HG03196 (cell line): ENCODE data around the gene C21orf91.
A peak's percentile ranks its signal among the peaks of the same experiment; 100 is the strongest.

Experiments used
- ATAC-seq: cut with Tn5 transposase; IDR thresholded peaks from one replicate; pipeline ENCODE4 v1.9.1; 2021; ENCODE audit not compliant: unreplicated experiment

C21orf91 gene

DNA sequence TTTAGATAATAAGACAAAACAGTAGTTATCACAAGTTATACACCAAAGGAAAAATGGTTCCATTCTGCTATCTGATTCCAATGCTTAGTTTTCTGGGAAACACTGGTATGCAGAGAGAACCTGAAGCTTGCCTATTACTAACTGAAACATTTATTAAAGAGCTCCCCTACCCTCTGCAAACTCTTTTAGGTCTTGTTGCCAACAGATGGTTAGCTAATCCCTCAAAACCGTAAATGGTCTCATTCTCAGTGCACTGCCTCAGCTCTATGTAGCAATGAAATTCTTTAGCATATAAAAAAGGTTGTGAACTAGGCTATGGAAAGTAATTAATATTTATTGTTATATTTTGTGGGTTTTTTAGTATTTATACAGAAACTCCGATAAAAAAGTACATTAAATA lies 20.4 kb downstream of the C21orf91 start:
- no peak for ATAC-seq

DNA sequence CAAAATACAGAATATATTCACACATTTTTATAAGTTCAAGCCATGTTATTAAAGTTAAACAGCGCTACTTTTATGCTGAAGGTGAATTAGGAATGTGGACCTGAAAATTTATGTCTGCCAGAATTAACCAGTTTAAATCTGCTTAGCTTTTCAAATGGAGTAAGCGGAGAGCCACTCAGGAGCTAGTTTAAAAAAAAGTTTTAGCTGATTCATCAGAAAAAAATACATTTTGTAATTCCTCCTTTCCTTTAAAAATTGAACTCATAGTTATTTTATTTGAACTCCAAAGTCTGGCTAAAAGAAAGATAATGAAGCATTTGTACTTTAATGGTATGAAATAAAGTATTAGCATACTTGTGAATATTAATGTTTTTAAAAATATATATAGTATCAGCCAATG lies 21.2 kb downstream of the C21orf91 start:
- no peak for ATAC-seq

DNA sequence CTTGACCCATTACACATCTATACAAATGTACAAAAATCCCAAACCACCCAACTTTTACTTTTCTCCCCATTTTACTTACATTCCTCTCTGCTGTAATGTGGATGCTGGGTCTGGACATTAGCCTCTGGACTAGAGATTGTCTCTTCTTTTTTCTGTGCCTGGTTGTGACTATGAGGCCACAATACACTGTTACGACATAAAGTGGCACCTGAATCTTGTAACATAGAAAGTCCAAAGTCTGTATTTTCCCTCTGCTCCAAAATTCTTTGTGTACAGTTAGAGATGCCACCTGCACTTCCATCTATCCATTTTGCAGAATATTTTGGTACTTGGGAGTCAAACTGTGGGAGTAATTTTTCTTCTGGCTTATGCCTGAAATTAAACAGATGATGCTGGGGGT lies 22.7 kb downstream of the C21orf91 start:
- ATAC-seq, result no peak

DNA sequence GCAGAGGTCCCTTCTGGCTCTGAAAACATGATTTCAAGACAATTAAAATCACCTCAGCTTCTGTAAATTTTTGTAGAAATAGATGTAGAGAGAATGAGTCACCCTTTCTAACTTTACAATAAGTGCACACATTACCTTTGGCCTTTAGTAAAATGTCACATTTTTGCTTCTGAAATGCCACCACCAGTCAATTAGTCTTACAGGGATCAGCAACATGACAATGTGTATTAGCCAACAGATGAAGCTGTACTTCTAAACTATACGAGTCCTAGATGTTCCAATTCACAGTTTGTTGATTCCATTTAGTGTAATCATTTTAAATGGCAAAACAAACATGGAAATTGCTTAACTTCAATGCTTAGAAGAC lies 23.1 kb downstream of the C21orf91 start:
- no peak for ATAC-seq

DNA sequence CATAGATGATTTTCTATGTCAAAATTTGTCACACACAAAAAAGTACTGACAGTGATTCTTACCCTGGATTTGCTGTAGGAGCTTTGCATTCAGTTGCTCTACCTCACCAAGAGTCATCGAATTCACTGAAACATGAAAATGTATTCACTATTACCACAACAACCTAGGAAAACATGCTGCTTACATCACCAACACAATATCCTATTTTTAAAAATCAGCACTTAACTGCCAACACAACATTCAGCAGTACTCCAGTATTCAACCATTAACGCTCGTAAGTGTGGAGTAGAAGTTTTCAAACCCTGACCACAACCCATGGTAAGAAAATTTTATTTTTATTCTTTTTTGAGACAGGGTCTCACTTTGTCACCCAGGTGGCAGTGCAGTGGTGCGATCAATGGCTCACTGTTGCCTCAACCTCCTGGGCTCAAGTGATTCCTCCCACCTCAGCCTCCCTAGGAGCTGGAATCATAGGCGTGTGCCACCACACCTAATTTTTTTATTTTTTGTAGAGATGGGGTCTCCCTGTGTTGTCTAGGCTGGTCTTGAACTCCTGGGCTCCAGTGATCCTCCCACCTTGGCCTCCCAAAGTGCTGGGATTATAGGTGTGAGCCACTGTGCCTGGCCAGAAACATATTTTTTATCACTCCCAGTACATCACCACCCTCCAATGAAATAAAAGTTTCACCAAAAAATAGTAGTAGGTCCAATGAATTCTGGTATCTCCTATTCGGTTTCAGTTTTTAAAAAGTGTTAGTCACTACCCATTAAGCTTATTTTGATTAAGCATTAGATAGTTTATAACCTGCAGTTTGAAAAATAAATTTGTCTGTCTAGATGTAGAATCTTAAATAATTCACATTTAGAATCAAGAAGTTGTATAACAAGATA lies 23.8 kb downstream of the C21orf91 start:
- ATAC-seq, result no peak

DNA sequence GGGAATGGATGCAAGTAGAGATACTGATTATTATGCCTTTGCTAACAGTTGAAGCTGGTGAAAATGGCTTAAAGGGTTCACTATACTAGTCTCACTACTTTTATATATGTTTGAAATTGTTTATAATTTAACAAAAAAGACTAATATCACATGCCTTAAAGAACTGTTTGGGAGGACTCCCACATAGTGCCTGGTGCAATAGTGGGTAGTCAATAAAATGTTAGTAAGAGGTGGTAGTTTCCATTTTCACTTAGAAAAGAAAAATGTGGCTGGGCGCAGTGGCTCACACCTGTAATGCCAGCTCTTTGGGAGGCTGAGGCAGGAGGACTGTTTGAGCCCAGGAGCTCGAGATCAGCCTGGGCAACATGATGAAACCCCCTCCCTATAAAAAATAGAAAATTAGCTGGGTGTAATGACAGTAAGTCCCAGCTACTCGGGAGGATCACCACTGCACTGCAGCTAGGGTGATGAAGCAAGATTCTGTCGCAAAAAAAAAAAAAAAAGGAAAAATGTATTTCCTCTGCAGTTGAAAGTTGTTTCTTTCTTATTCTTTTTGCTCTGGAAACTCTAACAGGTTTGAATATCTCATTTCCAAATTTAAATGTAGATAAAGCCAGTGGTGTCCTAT lies 24.5 kb downstream of the C21orf91 start:
- ATAC-seq, result no peak

DNA sequence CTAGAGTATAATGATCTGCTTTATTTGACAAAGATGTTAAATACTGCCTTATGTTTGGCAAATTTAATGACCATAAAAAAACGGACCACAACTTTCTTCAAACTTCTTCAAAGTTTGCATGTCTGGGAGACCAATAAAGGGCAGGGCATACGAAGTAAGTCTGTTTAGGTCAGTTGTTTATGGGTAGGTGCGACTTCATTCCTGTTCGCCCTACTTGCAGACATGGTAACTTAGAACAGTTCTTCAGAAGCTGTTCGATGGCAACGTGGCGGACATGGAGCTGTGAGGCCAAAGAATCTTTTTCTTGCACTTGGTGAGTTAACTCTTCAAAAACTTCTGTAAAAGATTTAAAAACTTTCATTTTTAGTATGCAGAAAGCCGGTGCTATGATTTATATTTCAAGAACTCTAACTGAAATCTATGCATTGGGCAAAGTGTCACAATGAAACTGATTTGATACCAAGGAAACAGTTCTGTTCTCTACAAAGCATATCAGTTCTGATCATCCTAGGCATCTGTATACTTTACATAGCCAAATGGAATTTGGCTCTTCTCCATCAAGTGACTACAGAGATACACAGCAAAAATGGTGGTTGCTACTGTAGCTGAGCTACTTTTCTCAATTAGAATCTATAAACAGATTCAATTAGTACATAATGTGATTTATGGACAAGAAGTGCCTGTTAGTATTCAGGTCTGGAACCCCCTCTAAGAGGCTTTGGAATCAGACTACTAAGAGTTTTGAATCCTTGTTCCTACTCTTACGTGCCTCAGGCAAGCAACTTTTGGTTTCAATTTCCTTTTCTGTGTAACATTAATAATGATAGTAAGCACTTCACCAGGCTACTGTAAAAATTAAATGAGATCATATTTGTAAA lies 25.7 kb downstream of the C21orf91 start:
- peak; percentile 73 for ATAC-seq

DNA sequence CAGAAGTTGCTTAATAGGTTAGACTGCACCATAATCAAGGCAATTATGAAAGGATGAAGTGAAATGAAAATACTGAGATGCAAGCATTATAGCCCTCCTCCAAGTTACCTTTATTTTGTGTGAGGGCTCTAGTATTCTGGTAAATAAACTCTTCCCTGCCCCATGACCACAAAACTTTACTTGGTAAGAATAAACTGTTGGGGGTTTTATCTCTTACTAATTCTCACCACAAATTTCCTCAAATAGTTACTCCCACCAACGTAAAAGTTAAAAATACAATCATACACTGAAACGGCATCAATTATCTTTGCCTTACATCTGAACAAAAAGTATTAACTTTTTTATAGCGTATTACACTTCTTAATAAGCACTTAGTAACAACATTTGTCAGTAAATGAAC lies 29.5 kb downstream of the C21orf91 start:
- no peak for ATAC-seq

DNA sequence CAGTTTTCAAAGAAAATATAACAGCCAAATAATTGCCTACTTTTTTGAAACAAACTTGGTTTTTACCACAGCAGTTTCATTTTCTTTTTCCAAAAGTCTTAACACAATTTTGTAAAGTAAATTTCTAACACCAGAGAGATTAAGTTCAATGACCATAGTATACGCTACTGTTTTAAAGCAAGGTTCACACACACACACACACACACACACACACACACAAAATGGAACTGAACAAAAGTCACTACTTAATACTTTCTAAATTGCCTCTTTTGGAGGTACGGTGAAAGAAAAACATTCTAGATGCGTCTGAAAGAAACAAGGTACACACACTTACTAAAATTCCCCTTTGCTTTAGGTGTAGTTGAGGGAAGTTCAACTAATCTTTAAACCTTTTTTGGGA lies 30.1 kb downstream of the C21orf91 start:
- no peak for ATAC-seq

DNA sequence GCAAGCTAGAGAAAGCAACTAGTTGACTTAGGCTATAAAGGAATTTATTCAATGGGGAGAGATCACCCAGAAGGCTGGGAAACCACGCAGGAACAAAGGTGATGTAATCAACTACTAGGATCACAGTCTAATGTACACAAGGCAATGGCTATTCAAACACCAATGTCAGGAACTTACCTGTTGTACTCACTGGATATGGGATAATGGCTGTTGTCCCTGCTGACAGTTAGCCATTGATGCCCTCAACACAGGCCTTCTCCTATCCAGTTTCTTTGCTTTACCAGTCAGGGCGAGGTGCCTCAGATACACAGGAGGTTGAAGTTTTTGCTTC lies 32.3 kb downstream of the C21orf91 start:
- ATAC-seq, result no peak

DNA sequence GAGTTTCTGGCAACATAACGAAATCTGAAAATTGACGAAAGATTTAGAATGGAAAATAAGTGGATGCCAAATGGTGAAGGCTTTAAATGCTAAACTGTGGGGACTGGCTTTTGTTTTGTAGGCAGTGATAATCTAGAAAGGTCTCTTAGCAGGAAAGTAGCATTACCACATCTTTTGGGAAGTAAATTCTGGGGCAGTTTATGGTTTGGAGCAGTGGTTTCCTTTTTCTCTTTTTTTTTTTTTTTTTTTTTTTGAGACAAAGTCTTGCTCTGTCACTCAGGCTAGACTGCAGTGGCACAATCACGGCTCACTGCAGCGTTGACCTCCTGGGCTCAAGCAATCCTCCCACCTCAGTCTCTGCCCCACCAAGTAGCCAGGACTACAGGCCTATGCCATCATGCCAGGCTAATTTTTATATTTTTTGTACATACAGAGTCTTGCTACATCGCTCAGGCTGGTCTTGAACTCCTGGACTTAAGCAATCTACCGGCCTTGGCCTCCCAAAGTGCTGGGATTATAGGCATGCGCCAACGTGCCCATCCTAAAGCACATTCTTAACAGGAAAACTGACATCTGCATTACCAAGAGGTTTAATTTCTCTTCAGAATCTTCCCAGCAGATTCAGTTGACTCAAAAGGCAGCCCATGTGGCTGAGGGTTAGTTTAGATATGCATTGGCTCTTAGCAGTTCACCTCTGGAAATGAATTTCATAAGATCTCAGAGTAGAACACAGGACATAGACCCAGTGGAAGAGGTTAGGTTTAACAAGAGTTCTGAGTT lies 32.9 kb downstream of the C21orf91 start:
- no peak for ATAC-seq

DNA sequence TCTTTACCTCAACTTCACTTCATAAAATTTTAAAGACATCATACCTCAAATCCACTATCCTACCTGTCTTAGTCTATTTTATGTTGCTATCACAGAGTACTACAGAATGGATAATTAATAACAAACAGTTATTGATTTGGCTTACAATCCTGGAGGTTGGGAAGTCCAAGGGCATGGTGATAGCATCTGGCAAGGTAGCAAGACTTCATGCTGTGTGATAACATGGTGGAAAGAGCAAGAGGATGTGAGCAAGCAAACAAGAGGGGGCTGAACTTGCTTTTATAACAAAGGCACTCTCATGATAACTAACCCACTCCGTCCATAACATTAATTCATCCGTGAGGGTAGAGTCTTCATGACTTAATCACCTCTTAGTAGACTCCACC lies 33.8 kb downstream of the C21orf91 start:
- ATAC-seq, result no peak

DNA sequence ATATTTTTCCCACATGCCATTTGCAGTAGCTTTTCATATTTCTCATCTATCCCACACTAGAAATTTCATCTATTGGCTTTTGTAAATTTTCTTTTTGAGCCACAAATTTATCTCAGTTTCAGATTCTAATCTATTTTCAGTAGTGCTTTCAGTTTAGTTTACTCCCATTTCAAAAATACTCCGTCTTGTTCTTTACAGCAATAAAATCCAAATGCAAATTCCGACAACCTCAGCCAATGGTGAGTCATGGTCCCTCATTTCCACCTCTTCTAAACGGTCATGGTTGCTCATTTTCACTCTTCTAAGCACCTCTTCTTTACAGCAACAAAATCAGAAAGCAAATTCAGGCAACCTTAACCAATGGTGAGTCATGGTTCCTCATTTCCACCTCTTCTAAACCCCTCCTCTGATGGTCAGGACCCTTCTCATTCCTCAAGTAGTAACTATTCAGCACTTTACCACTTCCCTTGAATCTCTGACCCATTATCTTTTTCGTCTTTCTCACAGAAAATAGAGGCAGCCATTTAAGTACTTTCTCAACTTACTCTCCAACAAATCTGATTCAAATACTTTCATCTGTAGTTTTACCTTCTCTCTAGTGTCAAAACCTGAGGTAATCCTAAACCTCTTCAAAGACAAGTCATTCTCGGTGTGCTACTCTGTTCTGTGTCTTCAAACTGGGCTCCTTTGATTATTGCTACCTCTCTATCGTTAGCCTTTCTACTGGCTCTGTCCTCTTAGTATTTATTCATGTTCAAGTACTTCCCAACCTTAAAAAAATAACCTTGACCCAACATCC lies 34.4 kb downstream of the C21orf91 start:
- ATAC-seq, result peak; percentile 51

DNA sequence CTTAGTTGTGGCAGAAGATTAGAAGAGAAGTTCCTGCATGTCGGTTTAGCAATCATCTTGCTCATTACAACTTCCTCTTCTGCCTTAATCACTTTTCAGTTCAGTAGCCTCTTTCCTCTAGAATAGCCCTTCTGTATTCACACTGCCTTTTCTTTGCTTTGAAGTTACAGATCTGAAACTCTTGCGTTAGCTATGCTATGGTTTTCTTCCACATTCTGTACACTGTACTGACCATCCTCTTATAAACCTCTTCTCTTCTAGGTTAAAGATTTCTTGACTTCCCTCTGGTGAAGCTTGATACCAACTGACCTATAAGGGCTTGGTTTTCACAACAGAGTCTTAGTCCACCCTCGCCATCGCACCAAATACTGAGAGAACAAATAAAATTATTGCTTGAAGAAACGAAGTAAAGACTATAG lies 35.0 kb downstream of the C21orf91 start:
- peak; percentile 67 for ATAC-seq

DNA sequence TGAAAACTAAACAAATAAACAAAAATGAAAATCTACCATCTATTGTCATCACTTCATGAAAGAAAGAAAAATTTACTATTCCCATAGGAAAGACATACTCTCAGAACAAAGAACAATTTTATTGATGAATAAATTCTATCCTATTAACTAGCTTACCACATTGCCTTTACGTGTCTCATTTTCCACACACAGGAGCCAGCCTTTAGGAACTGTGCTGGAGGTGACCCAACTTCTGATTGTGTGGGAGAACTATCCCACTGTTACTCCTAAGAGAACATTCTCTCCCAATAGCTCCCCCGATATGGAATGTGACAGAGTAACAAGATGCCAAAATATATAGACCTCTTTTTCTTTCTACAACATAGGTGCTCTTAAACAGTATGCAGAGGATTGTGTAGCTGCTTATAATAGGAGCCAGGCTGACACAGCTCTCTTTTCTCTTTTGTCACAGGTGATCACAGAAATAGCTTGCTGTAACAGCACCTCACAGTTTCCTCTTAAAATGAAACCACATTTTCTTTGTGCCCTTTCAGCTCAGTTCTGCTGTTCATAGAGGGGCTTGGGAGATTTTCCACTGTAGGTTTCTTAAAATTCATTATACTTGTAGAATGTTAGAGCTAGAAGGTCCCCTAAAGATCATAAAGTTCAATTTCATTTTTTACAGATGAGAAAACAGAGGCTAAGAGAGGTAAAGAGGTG lies 35.5 kb downstream of the C21orf91 start:
- peak; percentile 35 for ATAC-seq

DNA sequence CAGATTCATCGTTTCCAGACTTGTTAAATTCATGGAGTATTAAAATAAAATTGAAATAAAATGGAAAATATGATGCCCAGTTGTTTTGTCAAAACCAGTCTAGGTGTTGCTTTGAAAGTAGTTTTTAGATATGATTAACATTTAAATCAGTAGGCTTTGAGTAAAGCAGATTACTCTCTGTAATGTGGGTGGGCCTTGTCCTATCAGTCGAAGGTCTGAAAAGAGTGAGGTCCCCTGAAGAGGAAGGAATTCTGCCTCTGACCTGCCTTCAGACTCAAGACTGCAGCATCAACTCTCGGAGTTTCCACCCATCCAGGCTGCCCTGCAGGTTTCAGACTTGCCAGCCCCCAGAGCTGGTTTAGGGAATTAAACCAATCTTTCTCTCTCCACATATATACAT lies 36.2 kb downstream of the C21orf91 start:
- ATAC-seq, result no peak

DNA sequence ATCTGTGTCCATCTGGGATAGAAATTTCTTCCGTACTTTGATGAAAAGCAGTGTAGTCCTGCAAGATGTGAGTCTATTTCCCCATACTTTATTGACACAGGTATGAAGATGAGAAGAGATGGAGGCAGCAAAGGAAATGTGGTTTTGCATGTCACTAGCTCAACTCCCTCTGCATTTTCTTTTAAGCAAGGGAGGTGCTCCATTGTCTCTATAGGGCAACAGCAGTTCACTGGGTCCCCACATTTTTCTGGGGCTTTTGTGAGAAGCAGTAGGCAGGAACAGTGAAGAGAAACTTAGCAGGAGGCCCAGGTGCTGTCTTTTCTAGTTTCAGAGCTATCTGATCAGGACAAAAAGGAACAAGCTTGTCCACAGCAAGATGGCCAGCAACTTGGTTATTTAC lies 37.1 kb downstream of the C21orf91 start:
- no peak for ATAC-seq

DNA sequence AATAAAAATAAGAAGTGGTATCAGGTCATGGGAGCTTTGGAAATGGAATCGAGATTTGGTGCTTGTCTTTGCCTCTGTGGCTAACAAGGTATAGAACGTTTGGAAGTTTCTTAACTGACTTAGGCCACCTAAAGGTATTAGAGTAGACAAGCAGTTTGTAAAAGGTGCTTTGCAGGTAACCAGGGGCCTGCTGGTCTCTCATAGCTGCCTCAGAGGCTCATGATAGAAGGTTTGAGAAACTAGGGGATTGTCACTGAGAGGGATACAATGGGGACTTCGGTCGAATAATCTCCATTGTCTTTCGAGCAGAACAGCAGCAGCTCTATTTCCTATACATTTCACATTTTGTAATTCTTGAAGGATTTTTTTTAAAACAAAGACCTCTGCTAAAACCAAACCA lies 37.6 kb downstream of the C21orf91 start:
- ATAC-seq, result no peak

DNA sequence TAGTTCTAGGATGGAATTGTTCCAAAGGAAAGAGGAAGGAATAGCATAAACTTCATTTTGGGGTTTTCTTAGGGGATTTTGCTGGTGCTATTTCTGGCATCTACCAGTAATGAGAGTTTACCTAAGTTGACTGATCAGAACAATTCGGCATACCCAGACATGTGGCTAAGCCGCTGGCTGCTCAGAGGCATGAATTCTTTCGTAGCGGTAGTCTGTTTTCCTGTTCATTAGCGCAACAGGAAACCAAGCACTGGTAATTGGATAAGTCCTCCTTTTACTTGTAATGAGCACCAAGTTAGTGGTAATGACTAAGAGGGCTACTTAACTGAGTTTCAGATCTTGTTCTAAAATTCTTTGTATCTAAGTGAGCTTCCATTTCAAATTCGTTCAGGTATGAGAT lies 38.6 kb downstream of the C21orf91 start:
- ATAC-seq, result peak; percentile 32

DNA sequence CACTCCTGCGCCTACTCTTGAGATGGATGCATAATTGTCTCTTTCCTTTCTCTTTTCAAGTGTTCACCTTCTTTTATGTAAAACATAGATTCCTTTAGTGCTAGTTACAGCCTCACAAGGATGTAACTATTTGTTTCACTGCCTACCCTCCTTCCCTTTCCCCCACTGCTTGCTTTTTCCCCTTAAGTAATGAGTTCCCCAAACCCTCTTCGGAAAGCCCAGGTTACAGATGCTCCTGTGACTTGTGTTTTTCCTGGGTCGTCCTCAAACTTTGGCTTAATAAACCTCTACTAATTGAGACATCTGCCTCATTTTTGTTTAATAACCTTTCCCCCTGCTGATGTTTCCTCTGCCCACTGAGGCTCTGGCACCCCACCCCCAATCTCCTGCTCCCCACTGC lies 39.2 kb downstream of the C21orf91 start:
- no peak for ATAC-seq
